Prostate gland (tissue), 2 donors: ENCODE results near the gene AKT3.

Source experiments
- CTCF ChIP-seq, 4 experiments: fragments of 200-600 bp in 2 of 4; fragments of 450-650 bp in 2 of 4; sonication (generic) in 2 of 4; IDR thresholded peaks; 1 replicate in 3 of 4; 2 replicates in 1 of 4; pipeline ENCODE4 v1.5.1; 2016 to 2019; ENCODE audit warnings: antibody characterized with exemption in 4 of 4, mild to moderate bottlenecking in 2 of 4, moderate library complexity in 2 of 4
- POLR2A ChIP-seq: fragments of 450-650 bp; IDR thresholded peaks from one replicate; pipeline ENCODE4 v1.6.1; 2016; ENCODE audit warnings: antibody characterized with exemption, mild to moderate bottlenecking
- POLR2AphosphoS5 ChIP-seq: sonication (generic); formaldehyde crosslinking; IDR thresholded peaks from one replicate; pipeline ENCODE4 v1.6.1; 2017; ENCODE audit warnings: antibody characterized with exemption

GRCh38 chr1:243601720-243602119 is 248.3 kb downstream of the AKT3 start:
- no peak for TF ChIP-seq CTCF (IDR thresholded peaks at IDR 0.05)
- TF ChIP-seq POLR2AphosphoS5 = no peak
- TF ChIP-seq POLR2A = no peak
